Measurements from ENCODE around the gene LRRC8A.
"Not testable (repeated sequence)": the region's sequence is repeated elsewhere in the genome, so short reads cannot be mapped to it uniquely, and the experiment has no call there.

Gene LRRC8A

DNA sequence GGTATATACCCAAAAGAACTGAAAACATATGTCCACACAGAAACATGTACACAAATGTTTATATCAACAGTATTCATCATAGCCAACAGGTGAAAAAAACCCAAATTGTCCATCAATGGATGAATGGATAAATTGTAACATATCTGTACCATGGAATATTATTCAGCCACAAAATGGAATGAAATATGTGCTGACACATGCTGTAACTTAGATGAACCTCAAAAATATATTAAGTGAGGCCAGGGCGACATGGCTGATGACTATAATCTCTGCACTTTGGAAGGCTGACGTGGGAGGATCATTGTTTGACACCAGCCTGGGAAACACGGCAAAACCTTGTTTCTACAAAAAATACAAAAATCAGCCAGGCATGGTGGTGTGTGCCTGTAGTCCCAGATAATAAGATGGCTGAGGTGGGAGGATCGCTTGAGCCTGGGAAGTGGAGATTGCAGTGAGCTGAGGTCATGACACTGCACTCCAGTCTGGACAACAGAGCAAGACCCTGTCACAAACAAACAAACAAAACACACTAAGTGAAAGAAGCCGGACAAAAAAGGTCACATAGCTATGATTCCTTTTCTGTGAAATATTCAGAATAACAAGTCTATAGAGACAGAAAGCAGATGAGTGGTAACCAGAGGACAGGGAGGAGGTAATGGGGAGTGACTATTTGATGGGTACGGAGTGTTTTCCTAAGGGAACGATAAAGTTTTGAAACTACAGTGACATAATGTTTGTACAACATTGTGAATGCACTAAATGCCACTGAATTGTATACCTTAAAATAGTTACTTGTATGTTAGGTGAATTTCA is 11.6 kb upstream of the LRRC8A start:
- DNase-seq (ENCODE audit: low spot score), result no peak

DNA sequence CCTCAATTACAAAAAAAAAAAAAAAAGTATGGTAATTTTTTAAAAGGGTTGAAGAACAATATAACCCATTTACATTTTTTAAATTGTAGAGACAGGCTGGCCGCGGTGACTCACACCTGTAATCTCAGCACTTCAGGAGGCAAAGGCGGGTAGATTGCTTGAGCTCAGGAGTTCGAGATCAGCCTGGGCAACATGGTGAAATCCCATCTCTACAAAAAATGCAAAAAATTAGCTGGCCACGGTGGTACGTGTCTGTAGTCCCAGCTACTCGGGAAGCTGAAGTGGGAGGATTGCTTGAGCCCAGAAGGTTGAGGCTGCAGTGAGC is 11.0 kb upstream of the LRRC8A start:
- not testable (repeated sequence) for DNase-seq (ENCODE audit: low spot score)

DNA sequence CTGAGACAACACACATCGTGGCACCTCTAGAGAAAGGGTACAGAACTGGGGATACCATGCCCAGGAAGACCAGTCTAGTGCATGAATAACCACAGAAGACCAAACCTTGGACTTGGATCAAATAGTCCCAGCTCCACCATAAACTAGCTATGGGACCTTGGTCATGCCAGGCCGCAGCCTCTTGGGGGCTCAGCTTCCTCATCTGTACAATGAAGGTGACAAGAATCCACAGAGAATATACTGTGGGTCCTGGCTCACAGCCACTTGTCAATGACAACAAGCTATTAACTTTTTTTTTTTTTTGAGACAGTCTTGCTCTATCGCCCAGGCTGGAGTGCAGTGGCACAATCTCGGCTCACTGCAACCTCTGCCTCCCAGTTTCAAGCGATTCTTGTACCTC is 4.1 kb upstream of the LRRC8A start:
- no peak for DNase-seq (ENCODE audit: low spot score)

DNA sequence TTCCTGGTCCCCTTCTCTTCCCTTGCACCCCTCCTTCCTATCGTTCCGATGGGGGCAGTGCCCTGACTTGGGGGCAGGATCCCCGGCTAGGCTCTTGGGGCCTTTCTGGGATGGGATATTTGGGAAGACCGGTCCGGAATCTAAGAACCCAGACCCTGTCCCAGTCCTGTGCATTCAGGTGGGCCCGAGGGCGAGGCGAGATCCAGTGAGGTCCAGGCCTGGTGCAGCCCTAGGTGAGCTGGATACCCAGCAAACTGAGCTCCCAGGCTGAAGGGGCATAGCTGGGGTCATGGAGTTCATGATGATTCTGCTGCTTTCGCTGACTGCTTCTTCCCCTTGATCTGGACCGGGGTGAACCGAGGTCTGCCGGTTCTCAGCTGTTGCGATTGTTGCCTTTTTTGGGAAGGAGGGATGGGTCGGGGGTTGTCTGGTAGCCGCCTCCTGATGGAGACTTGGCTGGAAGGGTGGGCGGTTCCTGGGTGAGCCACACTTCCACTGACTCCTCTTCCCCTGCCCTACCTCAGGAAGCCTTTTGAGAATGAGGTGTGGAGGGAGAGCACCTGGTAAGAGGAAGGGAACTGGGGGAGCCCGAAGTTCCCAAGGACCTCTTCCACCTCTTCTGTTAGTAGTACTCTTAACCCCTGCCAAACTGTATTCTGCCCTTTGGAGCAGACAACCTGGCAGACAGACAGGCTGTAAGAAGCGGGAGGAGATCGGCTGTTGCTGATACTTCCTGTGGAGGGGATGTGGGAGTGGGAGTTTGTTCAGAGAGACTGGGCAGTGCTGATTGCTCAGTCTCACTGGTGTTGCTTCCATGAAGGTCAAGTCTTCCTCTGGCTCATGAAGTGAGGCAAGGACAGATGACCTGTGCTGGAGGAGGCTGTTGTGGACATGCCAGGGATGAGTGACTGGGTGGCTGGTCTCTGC is 1.0 kb downstream of the LRRC8A start:
- peak; percentile 47 for DNase-seq (ENCODE audit: low spot score)

DNA sequence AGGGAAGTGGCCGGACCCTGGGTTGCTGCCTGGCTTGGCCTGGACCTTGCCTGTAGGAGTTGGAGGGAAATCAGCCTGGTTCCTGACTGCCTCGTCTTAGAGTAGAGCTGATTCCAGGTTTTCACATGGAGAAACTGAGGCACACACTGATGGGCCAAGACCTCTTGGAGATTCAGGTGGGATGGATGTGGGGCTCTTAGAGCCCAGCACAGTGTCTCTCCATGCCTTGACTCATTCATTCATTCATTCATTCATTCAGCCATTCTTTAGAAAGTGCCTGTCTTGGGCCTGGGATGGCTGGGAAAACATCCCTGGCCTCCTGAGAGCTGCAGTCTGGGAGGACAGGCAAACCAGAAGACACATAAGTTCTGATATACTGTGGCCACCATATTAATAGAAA is 2.2 kb downstream of the LRRC8A start:
- no peak for DNase-seq (ENCODE audit: low spot score)

DNA sequence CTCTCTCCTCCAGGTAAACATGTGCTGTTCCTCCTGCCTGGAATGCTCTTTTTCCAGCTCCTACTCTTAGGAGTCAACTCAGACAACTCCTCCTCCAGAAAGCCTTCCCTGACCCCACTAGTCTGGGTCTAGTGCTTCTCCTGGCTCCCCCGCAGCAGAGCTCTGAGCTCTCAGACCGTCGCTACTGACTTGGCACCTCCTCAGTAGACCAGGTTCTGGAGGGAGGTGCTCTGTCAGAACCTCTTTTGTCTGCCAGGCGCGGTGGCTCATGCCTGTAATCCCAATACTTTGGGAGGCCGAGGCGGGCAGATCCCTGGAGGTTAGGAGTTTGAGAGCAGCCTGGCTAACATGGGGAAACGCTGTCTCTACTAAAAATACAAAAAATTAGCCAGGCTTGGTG is 3.4 kb downstream of the LRRC8A start:
- DNase-seq (ENCODE audit: low spot score), result no peak

DNA sequence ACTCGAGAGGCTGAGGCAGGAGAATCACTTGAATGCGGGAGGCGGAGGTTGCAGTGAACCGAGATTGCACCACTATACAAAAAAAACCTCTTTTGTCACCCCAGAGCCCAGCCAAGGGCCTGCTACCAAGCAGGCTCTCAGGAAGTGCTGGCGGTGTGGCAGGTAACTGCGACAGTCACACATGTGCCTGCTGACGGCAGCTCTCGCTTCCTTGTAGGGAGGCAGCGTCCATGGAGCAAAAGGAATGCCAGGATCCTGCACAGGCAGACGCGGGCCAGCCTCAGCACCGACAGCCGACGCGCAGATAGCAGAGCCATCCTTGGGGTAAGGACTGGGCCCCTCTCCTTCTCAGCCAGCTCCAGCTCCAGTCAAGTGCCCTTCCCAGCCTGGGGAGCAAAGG is 3.9 kb downstream of the LRRC8A start:
- no peak for DNase-seq (ENCODE audit: low spot score)

DNA sequence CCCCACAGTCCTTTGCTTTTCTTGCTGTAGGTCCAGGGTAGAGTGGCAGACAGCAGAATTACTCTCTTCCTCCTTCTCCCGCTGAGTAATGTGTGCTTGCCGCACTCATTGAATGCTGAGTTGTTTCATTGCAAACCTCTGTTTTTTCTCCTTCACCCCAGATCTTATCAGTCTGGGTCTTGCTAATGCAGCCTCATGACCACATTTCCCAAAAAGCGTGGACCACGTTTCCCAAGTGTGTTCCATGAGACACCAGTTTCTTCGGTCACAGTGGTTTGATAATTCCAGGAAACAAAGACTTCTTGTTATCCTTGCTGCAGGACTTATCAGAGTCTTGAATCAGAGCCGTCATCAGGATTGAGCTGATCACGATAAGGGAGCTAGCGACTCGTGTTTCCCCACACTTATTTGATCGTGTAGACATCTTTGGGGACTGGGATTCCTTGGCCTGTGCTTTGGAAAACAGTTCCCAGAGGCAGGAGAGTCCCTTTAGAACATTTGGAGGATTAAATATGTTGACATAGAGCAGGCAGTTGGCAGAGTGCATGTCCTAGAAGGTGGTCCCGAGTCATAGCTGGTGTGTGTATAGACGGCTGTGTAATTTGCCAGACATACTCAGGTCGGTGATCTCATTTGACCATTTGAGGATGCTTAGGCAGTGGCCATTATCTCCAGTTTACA is 4.4 kb downstream of the LRRC8A start:
- no peak for DNase-seq (ENCODE audit: low spot score)

DNA sequence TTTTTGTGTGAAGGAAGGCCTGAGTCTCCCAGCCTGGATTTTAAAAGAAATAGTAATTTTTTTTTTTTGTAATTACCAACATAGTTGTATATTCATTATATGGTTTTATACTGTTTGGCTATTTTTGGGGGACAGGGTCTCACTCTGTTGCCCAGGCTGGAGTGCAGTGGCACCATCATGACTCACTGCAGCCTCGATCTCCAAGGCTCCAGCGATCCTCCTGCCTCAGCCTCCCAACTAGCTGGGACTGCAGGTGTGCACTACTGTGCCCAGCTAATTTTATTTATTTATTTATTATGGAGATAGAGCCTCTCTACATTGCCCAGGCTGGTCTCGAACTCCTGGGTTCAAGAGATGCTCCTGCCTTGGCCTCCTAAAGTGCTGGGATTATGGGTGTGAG is 5.1 kb downstream of the LRRC8A start:
- no peak for DNase-seq (ENCODE audit: low spot score)

DNA sequence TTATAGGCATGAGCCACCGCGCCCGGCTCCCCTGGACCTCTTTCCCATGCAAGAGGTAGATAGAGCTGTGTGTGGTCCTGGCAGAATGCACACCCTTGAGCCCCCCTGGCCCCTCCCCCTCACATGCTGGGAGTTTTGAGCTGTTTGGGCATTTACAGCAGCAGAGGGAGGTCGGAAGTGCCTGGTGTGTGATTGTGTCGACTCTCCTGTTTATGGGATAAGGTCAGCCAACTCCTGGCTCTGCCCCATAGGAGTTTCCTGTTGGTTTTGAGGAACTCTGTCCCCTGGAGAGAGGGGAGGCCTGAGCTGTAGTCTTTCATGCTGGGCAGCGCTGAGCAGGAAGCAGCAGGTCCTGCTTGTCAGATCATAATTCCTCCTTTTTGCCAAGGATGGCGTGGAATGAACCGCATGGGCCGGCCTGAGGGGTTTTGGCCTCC is 6.0 kb downstream of the LRRC8A start:
- no peak for DNase-seq (ENCODE audit: low spot score)

DNA sequence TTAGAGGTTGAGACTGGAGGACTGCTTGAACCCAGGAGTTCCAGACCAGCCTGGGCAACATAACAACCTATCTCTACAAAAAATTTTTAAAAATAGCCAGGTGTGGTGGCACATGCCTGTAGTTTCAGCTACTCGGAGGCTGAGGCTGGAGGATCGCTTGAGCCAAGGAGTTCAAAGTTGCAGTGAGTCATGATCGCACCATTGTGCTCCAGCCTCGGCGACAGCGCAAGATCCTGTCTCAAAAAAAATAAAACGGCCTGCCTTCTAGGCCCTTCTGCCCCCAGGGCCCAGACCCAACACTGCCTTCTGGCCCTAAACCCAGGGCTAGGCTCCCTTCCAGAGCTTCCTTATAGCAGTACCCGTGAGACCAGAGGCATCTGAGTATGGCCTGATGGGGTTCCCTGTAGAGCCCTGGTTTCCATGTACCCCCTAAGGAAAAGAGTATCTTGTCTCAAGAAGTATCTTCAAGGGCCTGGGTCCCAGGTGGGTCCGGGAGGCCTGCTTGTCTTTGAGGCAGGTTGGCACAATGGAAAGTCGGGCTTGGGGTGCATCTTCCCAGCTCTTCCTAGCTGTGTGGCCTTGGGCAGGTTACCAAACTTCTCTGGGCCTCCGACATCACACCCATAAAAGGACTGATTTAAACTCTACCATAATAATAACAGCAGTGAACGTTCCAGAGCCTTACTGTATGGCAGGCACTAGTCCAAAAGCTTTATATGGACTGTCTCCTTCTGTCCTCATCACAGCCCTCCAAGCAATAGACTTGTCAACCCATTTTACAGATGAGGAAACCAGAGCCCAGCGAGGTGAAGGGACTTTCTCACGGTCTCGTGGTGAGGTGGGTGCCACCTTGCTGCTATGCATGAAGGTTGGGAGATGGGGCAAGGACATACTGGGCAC is 9.6 kb downstream of the LRRC8A start:
- DNase-seq (ENCODE audit: low spot score), result no peak

DNA sequence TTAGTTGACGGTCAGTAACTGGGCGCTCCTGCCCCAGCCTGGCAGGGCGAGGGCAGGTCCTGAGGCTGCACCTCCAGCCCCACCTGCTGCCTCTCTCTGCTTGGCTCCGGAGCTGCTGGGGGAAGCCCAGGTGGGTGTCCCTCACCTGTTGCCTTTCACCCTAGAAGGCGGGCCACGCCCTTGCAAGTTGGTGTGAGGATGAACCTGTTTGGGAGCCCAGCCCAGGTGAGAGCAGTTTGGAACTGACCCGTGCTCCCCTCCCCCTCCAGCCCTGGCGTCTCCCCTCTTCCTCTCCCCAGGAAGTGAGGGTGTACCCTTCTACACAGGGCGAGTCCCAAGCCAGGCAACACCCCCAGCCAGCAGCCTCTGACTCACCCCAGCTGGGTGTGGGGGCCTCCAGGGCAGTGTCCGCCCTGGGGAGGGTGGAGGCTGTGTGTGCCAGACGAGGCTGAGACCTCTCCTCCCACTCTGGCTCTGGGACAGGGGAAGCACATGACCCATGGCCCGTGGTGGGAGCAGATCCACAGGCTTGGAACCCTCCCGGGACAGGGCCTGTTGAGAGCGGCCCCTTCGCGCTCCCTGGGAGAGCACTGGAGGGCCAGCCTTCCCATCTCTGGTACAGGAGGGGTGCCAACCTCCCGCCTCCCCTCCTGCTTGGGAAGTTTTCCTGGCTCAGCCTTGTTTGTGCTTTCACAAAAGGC is 10.4 kb downstream of the LRRC8A start:
- DNase-seq (ENCODE audit: low spot score), result no peak

DNA sequence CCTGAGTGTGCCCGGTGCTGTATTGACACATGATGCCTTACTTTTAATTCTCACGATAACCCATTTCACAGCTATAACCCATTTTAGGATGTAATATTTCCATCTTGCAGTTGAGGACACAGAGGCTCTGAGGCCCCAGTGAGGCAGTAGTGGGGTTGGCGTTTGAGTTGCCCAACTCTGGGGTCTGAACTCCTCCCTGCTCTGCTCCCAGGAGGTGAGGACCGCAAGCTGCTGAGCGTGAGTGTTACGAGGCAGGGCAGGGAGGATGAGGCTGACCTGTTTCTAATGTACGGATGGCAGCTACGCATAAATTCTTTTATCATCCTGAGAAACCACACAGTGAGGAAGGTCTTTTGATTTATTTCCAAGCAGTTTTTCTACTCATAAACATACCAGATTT is 11.4 kb downstream of the LRRC8A start:
- no peak for DNase-seq (ENCODE audit: low spot score)

DNA sequence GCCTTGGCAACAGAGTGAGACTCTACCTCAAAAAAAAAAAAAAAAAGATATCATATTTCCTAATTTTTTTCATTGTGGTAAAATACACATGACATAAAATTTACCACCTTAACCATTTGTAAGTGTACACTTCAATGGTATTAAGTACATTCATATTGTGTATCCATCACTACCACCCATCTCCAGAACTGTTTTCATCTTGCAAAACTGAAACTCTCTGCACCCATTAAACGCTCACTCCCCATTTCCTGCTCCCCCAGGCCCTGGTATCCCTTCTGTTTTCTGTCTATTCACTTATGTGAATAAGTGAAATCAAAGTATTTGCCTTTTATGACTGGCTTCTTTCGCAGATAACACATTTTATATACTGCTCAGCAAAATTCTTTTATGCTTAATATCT is 12.8 kb downstream of the LRRC8A start:
- DNase-seq (ENCODE audit: low spot score), result no peak

DNA sequence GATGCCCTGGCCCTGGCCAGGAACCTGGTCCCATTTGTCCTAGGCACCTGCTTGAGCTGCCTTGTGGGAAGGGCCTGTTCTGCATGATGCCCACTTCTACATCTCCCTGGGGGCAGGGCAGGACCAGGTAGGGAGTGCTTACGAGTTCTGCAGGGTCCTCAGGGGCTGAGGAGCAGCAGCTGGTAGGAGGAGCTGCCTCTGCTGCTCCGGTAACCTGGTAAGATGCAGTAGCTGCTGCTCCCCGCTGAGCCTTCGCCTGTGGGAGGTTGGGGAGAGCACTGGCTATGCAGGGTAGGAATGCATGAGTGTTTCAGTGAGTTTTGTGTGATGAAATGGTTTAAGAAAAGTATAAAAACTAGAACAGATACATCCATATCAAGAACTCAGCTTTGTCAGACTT is 13.6 kb downstream of the LRRC8A start:
- DNase-seq (ENCODE audit: low spot score), result no peak

DNA sequence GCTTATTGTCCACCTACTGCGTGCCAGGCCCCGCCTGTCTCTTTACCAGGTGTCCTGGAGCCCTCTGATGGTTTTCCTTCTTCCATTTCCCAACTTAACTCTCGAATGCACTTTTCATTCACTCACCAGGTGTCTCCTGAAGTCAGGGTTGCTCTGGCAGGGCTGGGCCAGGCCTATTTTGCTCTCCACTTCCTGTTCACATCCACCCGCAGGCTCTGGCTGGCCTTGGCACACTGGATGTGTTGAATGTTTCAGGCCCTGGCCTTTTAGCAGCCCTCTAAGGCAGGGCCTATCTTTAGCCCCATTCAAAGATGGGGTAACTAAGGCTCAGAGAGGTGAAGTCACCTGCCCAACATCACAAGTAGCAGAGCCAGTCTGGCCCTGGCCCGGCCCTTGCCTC is 16.4 kb downstream of the LRRC8A start:
- DNase-seq (ENCODE audit: low spot score), result no peak

DNA sequence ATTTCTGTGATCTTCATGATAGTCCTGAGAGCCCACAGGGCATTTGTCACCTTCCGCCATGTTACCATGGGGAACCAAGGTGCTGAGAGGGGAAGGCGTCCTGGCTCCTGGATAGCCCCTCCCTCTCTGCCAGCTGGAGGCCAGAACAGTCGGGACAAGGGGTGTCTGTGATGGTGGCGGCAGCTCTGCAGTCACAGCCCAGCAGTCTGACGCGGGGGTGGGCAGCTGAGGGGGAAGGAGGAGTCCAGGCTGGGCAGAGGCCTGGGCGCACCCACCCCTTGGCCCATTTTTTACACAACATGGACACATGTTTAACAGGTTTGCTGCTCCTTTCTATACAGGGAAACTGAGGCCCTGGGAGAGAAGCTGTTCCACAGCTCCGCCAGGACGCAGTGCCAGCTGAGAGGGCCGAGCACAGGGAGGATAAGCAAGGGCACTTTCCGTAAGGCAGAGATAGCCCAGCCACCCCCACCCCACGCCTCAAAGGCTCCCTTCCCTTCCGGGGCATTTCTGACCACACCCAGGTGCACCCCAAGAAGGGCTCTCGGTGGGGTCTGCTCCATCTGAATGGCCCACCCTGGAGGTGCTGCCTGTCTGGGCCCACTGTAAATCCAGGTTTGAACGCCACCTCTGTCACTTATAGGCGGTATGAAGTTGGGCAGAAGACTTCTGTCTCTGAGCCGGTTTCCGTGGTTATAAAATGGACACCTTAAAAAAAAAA is 17.1 kb downstream of the LRRC8A start:
- DNase-seq (ENCODE audit: low spot score), result no peak

DNA sequence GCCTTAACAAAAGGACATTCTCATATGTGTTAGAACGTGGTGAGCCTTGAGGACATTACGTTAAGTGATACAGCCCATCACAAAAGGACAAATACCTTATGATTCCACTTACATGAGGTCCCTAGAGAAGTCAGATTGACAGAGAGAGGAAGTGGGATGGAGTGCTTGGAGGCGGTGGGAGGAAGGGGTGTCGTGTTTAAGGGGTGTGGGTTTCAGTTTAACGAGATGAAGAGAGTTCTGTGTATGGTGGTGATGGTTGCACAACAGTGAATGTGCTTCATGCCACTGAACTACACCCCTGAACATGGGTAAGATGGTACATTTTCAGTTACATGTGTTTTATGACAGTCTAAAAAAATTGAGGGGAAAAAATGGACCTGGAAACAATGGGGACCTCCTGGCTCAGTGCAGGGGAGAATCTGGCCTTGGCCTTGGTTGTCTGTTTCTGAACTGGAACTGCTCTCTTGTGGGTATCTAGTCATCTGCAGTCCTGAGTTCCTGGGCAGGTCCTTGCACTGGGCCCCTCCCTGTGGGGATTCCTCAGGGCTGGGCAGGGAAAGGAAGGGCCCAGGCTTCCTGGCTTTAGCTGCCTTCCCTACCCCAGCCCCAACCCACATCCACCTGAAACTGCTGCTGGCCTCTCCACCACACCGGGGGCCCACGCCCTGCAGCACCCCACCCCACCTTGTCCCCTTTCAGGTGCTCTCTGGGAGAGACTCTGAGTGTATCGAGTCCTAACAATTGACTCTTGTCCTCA is 17.8 kb downstream of the LRRC8A start:
- DNase-seq (ENCODE audit: low spot score), result no peak

DNA sequence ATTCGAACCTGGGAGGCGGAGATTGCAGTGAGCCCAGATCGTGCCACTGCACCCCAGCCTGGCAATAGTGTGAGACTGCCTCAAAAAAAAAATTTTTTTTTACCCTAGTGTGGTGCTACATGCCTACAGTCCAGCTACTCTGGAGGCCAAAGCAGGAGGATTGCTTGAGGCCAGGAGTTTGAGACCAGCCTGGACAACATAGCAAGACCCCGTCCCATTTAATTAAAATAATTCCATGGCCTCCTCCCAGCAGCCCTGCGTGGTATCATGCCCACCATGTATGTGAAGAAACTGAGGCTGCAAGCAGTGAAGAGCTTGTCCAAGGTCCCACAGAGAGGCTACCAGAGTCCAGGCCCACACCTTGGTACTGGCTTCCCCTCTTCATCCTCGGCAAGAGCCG is 19.4 kb downstream of the LRRC8A start:
- no peak for DNase-seq (ENCODE audit: low spot score)

DNA sequence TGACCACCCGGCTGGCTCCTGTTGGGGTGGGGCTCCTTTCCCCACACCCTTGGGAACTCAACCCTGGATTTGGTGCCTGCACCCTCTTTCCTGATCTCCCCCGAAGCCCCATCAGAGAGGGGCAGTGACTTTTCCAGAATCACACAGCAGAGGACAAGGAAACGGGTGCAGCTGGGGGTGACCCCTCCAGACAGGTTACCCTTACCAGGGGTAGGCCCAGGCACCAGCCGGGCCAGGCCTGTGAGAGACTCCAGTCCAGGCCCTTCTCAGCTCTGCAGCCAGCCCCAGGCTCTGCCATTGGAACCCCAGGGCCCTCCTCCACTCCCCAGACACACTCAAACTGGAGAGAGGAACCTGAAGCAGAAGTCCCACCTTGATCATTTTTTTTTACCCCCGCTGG is 19.9 kb downstream of the LRRC8A start:
- DNase-seq (ENCODE audit: low spot score), result no peak
